ENCODE measurements around the gene ADRA2C. TPM values are rescaled to one million over a fixed set of nuclear protein-coding genes. Genes with fewer than 3 reads are reported as not detected.

ADRA2C gene
- total RNA-seq, 4 donors from 2014 or later: 0.61 to 4.6 (median 3.6) TPM

- peaks cover 0 to 62% (median 2%) of the 10 kb centered on the region in 4 donors for H3K27me3 ChIP-seq
- no peak overlapping the region for H3K4me3 ChIP-seq
- H3K27ac ChIP-seq: no peak overlapping the region
- H3K9me3 ChIP-seq: no peaks in the 10 kb centered on the region
- H3K4me1 ChIP-seq: peaks cover 0 to 32% (median 6%) of the 10 kb centered on the region in 3 donors
- TF ChIP-seq CTCF (IDR thresholded peaks at IDR 0.05): no peak
- TF ChIP-seq POLR2A (IDR thresholded peaks at IDR 0.05): no peak
- DNase-seq: no peak
- H3K36me3 ChIP-seq: no peaks in the 10 kb centered on the region
- intact Hi-C loops (cut with DNase I): no loop called here
- WGBS, 2 donors: 65 to 70% methylated on average over 19 to 23 of the region's 24 CpGs
Observed at GRCh38 chr4:3762753-3763549, 3.2 kb upstream of the ADRA2C start.

GRCh38 chr4:3765271-3766035 is 732 bp upstream of the ADRA2C start:
- no peaks in the 10 kb centered on the region for H3K9me3 ChIP-seq
- intact Hi-C loops (cut with DNase I): no loop called here
- no peak for DNase-seq
- 10% methylated on average over 2 of the region's 101 CpGs; no CpG with 5 or more reads in 1 of the 2 donors for WGBS, 2 donors
- TF ChIP-seq POLR2A (IDR thresholded peaks at IDR 0.05) (no peak), CTCF (IDR thresholded peaks at IDR 0.05) (peak in 1 of 6 experiments; percentile 36)
- peak overlapping the region in 2 of 4 donors; percentile 69 to 80 for H3K27ac ChIP-seq
- H3K36me3 ChIP-seq: no peaks in the 10 kb centered on the region
- H3K4me1 ChIP-seq: peaks cover 0 to 31% (median 6%) of the 10 kb centered on the region in 3 donors
- H3K27me3 ChIP-seq: peaks cover 0 to 74% (median 2%) of the 10 kb centered on the region in 4 donors
- H3K4me3 ChIP-seq: peak overlapping the region; percentile 28 to 60 (median 42)

- Histone ChIP-seq H3K9me3 (no peaks in the 10 kb centered on the region), H3K27me3 (peaks cover 0 to 85% (median 2%) of the 10 kb centered on the region in 4 donors), H3K27ac (peak overlapping the region; percentile 20 to 80 (median 46)), H3K36me3 (no peaks in the 10 kb centered on the region), H3K4me1 (peaks cover 0 to 24% (median 6%) of the 10 kb centered on the region in 3 donors), H3K4me3 (peak overlapping the region; percentile 16 to 60 (median 38))
- DNase-seq: no peak
- TF ChIP-seq CTCF (IDR thresholded peaks at IDR 0.05) (no peak), POLR2A (IDR thresholded peaks at IDR 0.05) (no peak)
- intact Hi-C loops (cut with DNase I): no loop called here
- WGBS, 2 donors: 22 to 40% methylated on average over 1 to 13 of the region's 107 CpGs
Observed at GRCh38 chr4:3766785-3767569, 792 bp downstream of the ADRA2C start.

GRCh38 chr4:3767570-3768288 is 1.5 kb downstream of the ADRA2C start:
- Histone ChIP-seq H3K9me3 (no peaks in the 10 kb centered on the region), H3K27me3 (peaks cover 0 to 92% (median 2%) of the 10 kb centered on the region in 4 donors), H3K4me3 (no peak overlapping the region), H3K36me3 (no peaks in the 10 kb centered on the region), H3K27ac (no peak overlapping the region), H3K4me1 (peaks cover 0 to 24% (median 6%) of the 10 kb centered on the region in 3 donors)
- no CpG with 5 or more reads among the region's 58 CpGs for WGBS, 2 donors
- intact Hi-C loops (cut with DNase I): no loop called here
- no peak for DNase-seq
- peak in 1 of 6 experiments; percentile 44 for TF ChIP-seq CTCF (IDR thresholded peaks at IDR 0.05)
- TF ChIP-seq POLR2A (IDR thresholded peaks at IDR 0.05): no peak
